ENCODE data around the gene CRTAP.

DNA sequence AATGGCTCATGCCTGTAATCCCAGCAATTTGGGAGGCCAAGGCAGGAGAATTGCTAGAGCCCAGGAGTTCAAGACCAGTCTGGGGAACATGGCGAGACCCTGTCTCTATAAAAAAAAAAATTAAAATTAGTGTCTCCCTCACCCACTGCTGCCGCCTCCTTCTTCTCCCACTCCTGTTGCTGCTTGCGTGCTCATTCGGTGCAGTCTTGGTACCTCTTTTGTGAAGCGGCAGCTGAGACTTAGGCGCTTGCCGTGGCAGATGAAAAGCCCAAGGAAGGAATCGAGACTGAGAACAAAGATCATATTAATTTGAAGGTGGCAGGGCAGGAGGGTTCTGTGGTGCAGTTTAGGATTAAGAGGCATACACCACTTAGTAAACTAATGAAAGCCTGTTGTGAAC lies 36.9 kb upstream of the CRTAP start:
- TF ChIP-seq, protein P1, sequence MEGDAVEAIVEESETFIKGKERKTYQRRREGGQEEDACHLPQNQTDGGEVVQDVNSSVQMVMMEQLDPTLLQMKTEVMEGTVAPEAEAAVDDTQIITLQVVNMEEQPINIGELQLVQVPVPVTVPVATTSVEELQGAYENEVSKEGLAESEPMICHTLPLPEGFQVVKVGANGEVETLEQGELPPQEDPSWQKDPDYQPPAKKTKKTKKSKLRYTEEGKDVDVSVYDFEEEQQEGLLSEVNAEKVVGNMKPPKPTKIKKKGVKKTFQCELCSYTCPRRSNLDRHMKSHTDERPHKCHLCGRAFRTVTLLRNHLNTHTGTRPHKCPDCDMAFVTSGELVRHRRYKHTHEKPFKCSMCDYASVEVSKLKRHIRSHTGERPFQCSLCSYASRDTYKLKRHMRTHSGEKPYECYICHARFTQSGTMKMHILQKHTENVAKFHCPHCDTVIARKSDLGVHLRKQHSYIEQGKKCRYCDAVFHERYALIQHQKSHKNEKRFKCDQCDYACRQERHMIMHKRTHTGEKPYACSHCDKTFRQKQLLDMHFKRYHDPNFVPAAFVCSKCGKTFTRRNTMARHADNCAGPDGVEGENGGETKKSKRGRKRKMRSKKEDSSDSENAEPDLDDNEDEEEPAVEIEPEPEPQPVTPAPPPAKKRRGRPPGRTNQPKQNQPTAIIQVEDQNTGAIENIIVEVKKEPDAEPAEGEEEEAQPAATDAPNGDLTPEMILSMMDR (conservative IDR thresholded peaks at IDR 0.05; ENCODE audit: low read depth in 2 of 2): no peak
- TF ChIP-seq, protein P2, sequence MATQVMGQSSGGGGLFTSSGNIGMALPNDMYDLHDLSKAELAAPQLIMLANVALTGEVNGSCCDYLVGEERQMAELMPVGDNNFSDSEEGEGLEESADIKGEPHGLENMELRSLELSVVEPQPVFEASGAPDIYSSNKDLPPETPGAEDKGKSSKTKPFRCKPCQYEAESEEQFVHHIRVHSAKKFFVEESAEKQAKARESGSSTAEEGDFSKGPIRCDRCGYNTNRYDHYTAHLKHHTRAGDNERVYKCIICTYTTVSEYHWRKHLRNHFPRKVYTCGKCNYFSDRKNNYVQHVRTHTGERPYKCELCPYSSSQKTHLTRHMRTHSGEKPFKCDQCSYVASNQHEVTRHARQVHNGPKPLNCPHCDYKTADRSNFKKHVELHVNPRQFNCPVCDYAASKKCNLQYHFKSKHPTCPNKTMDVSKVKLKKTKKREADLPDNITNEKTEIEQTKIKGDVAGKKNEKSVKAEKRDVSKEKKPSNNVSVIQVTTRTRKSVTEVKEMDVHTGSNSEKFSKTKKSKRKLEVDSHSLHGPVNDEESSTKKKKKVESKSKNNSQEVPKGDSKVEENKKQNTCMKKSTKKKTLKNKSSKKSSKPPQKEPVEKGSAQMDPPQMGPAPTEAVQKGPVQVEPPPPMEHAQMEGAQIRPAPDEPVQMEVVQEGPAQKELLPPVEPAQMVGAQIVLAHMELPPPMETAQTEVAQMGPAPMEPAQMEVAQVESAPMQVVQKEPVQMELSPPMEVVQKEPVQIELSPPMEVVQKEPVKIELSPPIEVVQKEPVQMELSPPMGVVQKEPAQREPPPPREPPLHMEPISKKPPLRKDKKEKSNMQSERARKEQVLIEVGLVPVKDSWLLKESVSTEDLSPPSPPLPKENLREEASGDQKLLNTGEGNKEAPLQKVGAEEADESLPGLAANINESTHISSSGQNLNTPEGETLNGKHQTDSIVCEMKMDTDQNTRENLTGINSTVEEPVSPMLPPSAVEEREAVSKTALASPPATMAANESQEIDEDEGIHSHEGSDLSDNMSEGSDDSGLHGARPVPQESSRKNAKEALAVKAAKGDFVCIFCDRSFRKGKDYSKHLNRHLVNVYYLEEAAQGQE (IDR thresholded peaks at IDR 0.05; ENCODE audit: unreplicated experiment): no peak
- TF ChIP-seq POLR2AphosphoS5 (IDR thresholded peaks at IDR 0.05; ENCODE audit: low read depth) (no peak), EZH2 (IDR thresholded peaks at IDR 0.05; ENCODE audit: low read depth, unreplicated experiment) (no peak), JUNB (IDR thresholded peaks at IDR 0.05; ENCODE audit: unreplicated experiment) (no peak), ZNF331 (CRISPR knock-in tag; IDR thresholded peaks at IDR 0.05; ENCODE audit: low read depth) (no peak), NANOG (IDR thresholded peaks at IDR 0.05; ENCODE audit: borderline replicate concordance) (no peak), CREB1 (CRISPR knock-in tag; IDR thresholded peaks at IDR 0.05; ENCODE audit: low read depth) (no peak), EZH2phosphoT487 (IDR thresholded peaks at IDR 0.05; ENCODE audit: unreplicated experiment) (no peak), ZNF114 (CRISPR knock-in tag; IDR thresholded peaks at IDR 0.05) (no peak)
- TF ChIP-seq, protein P3, sequence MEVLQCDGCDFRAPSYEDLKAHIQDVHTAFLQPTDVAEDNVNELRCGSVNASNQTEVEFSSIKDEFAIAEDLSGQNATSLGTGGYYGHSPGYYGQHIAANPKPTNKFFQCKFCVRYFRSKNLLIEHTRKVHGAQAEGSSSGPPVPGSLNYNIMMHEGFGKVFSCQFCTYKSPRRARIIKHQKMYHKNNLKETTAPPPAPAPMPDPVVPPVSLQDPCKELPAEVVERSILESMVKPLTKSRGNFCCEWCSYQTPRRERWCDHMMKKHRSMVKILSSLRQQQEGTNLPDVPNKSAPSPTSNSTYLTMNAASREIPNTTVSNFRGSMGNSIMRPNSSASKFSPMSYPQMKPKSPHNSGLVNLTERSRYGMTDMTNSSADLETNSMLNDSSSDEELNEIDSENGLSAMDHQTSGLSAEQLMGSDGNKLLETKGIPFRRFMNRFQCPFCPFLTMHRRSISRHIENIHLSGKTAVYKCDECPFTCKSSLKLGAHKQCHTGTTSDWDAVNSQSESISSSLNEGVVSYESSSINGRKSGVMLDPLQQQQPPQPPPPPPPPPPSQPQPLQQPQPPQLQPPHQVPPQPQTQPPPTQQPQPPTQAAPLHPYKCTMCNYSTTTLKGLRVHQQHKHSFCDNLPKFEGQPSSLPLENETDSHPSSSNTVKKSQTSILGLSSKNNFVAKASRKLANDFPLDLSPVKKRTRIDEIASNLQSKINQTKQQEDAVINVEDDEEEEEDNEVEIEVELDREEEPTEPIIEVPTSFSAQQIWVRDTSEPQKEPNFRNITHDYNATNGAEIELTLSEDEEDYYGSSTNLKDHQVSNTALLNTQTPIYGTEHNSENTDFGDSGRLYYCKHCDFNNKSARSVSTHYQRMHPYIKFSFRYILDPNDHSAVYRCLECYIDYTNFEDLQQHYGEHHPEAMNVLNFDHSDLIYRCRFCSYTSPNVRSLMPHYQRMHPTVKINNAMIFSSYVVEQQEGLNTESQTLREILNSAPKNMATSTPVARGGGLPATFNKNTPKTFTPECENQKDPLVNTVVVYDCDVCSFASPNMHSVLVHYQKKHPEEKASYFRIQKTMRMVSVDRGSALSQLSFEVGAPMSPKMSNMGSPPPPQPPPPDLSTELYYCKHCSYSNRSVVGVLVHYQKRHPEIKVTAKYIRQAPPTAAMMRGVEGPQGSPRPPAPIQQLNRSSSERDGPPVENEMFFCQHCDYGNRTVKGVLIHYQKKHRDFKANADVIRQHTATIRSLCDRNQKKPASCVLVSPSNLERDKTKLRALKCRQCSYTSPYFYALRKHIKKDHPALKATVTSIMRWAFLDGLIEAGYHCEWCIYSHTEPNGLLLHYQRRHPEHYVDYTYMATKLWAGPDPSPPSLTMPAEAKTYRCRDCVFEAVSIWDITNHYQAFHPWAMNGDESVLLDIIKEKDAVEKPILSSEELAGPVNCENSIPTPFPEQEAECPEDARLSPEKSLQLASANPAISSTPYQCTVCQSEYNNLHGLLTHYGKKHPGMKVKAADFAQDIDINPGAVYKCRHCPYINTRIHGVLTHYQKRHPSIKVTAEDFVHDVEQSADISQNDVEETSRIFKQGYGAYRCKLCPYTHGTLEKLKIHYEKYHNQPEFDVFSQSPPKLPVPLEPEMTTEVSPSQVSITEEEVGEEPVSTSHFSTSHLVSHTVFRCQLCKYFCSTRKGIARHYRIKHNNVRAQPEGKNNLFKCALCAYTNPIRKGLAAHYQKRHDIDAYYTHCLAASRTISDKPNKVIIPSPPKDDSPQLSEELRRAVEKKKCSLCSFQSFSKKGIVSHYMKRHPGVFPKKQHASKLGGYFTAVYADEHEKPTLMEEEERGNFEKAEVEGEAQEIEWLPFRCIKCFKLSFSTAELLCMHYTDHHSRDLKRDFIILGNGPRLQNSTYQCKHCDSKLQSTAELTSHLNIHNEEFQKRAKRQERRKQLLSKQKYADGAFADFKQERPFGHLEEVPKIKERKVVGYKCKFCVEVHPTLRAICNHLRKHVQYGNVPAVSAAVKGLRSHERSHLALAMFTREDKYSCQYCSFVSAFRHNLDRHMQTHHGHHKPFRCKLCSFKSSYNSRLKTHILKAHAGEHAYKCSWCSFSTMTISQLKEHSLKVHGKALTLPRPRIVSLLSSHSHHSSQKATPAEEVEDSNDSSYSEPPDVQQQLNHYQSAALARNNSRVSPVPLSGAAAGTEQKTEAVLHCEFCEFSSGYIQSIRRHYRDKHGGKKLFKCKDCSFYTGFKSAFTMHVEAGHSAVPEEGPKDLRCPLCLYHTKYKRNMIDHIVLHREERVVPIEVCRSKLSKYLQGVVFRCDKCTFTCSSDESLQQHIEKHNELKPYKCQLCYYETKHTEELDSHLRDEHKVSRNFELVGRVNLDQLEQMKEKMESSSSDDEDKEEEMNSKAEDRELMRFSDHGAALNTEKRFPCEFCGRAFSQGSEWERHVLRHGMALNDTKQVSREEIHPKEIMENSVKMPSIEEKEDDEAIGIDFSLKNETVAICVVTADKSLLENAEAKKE (CRISPR knock-in tag; IDR thresholded peaks at IDR 0.05): no peak
- TF ChIP-seq, protein P4, sequence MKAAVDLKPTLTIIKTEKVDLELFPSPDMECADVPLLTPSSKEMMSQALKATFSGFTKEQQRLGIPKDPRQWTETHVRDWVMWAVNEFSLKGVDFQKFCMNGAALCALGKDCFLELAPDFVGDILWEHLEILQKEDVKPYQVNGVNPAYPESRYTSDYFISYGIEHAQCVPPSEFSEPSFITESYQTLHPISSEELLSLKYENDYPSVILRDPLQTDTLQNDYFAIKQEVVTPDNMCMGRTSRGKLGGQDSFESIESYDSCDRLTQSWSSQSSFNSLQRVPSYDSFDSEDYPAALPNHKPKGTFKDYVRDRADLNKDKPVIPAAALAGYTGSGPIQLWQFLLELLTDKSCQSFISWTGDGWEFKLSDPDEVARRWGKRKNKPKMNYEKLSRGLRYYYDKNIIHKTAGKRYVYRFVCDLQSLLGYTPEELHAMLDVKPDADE (IDR thresholded peaks at IDR 0.05): no peak
